Measurements from ENCODE around the gene ATOH8. TPM values are rescaled to one million over a fixed set of nuclear protein-coding genes. Genes with fewer than 3 reads are reported as not detected.
A peak's percentile ranks its signal among the peaks of the same experiment; 100 is the strongest.

ATOH8 gene
- total and polyA plus RNA-seq, 8 donors, result 1.7 to 13.9 (median 3.5) TPM

- ATAC-seq (no peak), DNase-seq (no peak), FAIRE-seq (no peak)
- Histone ChIP-seq H3K4me1 (peaks cover 15% of the 10 kb centered on the region in 3 donors), H3K27ac (peak overlapping the region in 2 of 4 donors; percentile 8 to 11), H3K27me3 (no peaks in the 10 kb centered on the region), H3K9me3 (no peaks in the 10 kb centered on the region), H3K36me3 (no peaks in the 10 kb centered on the region), H3K4me3 (no peak overlapping the region)
- TF ChIP-seq, protein P1, sequence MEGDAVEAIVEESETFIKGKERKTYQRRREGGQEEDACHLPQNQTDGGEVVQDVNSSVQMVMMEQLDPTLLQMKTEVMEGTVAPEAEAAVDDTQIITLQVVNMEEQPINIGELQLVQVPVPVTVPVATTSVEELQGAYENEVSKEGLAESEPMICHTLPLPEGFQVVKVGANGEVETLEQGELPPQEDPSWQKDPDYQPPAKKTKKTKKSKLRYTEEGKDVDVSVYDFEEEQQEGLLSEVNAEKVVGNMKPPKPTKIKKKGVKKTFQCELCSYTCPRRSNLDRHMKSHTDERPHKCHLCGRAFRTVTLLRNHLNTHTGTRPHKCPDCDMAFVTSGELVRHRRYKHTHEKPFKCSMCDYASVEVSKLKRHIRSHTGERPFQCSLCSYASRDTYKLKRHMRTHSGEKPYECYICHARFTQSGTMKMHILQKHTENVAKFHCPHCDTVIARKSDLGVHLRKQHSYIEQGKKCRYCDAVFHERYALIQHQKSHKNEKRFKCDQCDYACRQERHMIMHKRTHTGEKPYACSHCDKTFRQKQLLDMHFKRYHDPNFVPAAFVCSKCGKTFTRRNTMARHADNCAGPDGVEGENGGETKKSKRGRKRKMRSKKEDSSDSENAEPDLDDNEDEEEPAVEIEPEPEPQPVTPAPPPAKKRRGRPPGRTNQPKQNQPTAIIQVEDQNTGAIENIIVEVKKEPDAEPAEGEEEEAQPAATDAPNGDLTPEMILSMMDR (IDR thresholded peaks at IDR 0.05), result no peak
- 78 to 87% methylated on average over 4 of the region's 4 CpGs for WGBS, 2 donors
- intact Hi-C loops (cut with DNase I), result no loop called here
These were observed 15.8 kb upstream of the ATOH8 start for GRCh38 chr2:85737961-85738360.

DNA sequence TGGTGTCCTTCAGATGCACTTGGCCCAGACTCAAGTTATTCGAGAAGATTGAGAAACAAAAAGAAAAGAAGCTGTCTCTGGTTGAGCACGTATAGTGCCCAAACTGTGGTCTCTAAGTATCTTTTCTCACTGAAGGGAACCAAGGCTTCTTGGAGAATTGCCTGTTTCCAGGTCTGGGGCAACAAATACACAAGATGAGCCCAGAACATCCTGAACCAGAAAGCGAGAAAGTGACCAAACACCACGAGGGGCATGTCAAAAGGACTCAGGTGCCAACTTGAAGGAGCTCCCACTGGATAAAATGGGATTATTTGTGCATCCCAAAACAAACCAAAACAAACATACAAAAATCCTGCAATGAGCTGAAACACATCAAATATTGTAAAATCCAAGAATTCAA is 13.6 kb upstream of the ATOH8 start:
- Histone ChIP-seq H3K27me3 (no peaks in the 10 kb centered on the region), H3K27ac (peak overlapping the region in 1 of 4 donors; percentile 52), H3K9me3 (no peaks in the 10 kb centered on the region), H3K4me1 (peaks cover 19 to 36% (median 20%) of the 10 kb centered on the region in 3 donors), H3K4me3 (no peak overlapping the region), H3K36me3 (no peaks in the 10 kb centered on the region)
- no peak for DNase-seq
- no peak for FAIRE-seq
- 77 to 85% methylated on average over 4 of the region's 4 CpGs for WGBS, 2 donors
- TF ChIP-seq, protein P1 (IDR thresholded peaks at IDR 0.05), result no peak
- intact Hi-C loops (cut with DNase I), result no loop called here
- no peak for ATAC-seq

- Histone ChIP-seq H3K27ac (peak overlapping the region; percentile 52 to 87 (median 80)), H3K4me3 (no peak overlapping the region), H3K4me1 (peaks cover 19 to 36% (median 20%) of the 10 kb centered on the region in 3 donors), H3K27me3 (no peaks in the 10 kb centered on the region), H3K36me3 (no peaks in the 10 kb centered on the region), H3K9me3 (no peaks in the 10 kb centered on the region)
- intact Hi-C loops (cut with DNase I), result no loop called here
- TF ChIP-seq, protein P1 (IDR thresholded peaks at IDR 0.05), result no peak
- WGBS, 2 donors, result 59 to 70% methylated on average over 9 of the region's 9 CpGs
- DNase-seq (no peak), ATAC-seq (peak in 1 of 4 donors; percentile 3), FAIRE-seq (no peak)
These were observed 12.5 kb upstream of the ATOH8 start for GRCh38 chr2:85741211-85741832.

DNA sequence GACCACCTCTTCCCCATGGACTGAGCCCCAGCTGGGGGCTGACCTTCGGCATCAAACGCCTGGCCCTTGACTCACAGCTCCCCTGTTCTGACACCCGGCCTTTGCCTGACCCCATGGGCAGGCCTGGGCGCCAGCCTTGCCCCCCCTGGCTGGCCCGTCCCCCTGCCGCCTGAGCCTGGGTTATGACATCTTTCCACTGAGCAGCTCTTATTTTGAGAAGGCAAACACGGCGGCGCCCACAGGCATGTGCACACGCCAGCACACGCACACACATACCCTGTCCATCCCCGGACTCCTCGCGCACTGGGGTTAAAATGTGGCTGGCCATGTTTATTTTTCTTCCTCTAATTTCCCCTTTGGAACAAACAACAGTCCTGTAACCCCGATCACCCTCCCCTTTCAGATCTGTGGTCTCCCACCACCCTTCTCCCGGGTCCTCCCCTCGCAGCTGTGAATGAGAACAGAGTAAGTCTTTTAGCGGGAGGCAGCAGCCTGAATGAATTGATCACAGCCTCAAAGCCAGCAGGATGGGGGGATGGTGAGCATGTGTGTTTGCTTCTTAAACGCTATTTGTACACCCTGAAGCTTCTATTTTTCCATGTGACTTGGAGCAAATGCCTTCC is 11.8 kb upstream of the ATOH8 start:
- H3K27ac ChIP-seq, result peak overlapping the region; percentile 52 to 87 (median 80)

More for the DNA sequence above, 11.8 kb upstream of the ATOH8 start:
- TF ChIP-seq, protein P1 (IDR thresholded peaks at IDR 0.05), result no peak
- peak; percentile 28 to 47 (median 46) for ATAC-seq
- H3K27me3 ChIP-seq, result no peaks in the 10 kb centered on the region
- WGBS, 2 donors, result 29 to 37% methylated on average over 19 of the region's 19 CpGs
- no peak overlapping the region for H3K4me3 ChIP-seq
- intact Hi-C loops (cut with DNase I), result no loop called here
- peak in 2 of 6 donors; percentile 39 to 58 for DNase-seq
- FAIRE-seq, result no peak
- H3K36me3 ChIP-seq, result no peaks in the 10 kb centered on the region
- no peaks in the 10 kb centered on the region for H3K9me3 ChIP-seq
- peaks cover 19 to 36% (median 20%) of the 10 kb centered on the region in 3 donors for H3K4me1 ChIP-seq

All from pancreas (tissue), 10 donors.